ENCODE data around the gene RALGDS.

DNA sequence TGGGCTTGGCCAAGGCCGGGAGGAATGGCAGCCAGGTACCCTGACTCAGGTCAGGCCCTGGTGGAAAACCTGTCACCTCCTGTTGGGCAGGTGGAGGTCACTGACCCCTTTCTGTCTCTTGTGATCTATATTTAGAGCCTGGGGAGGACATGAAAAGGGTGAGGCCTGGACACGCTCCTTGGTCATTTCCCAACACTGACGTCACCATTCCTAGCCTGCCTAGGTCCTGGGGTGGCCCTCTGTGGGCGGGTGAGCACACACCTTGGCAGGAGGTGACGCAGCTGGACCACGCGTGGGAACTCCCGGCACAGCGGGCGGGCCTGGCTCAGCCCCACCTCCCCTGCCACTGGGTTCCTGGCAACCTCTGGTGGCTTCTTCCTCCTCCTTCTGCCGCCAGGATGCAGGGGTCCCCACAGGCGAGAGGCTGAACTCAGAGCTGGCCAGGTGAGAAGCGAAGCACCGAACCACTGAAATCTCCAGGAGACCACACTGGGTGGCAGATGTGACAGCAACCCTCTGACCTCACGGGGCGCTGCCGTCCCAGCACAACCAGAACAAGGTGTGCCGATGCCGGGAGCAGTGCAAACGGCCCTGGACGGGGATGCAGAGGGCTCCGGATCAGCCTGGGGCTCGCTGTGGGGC is 6.4 kb upstream of the RALGDS start:
- TF ChIP-seq, protein P1, sequence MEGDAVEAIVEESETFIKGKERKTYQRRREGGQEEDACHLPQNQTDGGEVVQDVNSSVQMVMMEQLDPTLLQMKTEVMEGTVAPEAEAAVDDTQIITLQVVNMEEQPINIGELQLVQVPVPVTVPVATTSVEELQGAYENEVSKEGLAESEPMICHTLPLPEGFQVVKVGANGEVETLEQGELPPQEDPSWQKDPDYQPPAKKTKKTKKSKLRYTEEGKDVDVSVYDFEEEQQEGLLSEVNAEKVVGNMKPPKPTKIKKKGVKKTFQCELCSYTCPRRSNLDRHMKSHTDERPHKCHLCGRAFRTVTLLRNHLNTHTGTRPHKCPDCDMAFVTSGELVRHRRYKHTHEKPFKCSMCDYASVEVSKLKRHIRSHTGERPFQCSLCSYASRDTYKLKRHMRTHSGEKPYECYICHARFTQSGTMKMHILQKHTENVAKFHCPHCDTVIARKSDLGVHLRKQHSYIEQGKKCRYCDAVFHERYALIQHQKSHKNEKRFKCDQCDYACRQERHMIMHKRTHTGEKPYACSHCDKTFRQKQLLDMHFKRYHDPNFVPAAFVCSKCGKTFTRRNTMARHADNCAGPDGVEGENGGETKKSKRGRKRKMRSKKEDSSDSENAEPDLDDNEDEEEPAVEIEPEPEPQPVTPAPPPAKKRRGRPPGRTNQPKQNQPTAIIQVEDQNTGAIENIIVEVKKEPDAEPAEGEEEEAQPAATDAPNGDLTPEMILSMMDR (conservative IDR thresholded peaks at IDR 0.05; ENCODE audit: low read depth in 2 of 2): no peak; a peak in 1 of 4 replicates
- TF ChIP-seq POLR2AphosphoS5 (IDR thresholded peaks at IDR 0.05; ENCODE audit: low read depth) (no peak), EZH2 (IDR thresholded peaks at IDR 0.05; ENCODE audit: low read depth, unreplicated experiment) (no peak), ZNF114 (CRISPR knock-in tag; IDR thresholded peaks at IDR 0.05) (no peak), JUNB (IDR thresholded peaks at IDR 0.05; ENCODE audit: unreplicated experiment) (no peak), ZNF331 (CRISPR knock-in tag; IDR thresholded peaks at IDR 0.05; ENCODE audit: low read depth) (no peak), EZH2phosphoT487 (IDR thresholded peaks at IDR 0.05; ENCODE audit: unreplicated experiment) (no peak), CREB1 (CRISPR knock-in tag; IDR thresholded peaks at IDR 0.05; ENCODE audit: low read depth) (no peak)
- TF ChIP-seq, protein P2, sequence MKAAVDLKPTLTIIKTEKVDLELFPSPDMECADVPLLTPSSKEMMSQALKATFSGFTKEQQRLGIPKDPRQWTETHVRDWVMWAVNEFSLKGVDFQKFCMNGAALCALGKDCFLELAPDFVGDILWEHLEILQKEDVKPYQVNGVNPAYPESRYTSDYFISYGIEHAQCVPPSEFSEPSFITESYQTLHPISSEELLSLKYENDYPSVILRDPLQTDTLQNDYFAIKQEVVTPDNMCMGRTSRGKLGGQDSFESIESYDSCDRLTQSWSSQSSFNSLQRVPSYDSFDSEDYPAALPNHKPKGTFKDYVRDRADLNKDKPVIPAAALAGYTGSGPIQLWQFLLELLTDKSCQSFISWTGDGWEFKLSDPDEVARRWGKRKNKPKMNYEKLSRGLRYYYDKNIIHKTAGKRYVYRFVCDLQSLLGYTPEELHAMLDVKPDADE (IDR thresholded peaks at IDR 0.05): no peak
- TF ChIP-seq, protein P3, sequence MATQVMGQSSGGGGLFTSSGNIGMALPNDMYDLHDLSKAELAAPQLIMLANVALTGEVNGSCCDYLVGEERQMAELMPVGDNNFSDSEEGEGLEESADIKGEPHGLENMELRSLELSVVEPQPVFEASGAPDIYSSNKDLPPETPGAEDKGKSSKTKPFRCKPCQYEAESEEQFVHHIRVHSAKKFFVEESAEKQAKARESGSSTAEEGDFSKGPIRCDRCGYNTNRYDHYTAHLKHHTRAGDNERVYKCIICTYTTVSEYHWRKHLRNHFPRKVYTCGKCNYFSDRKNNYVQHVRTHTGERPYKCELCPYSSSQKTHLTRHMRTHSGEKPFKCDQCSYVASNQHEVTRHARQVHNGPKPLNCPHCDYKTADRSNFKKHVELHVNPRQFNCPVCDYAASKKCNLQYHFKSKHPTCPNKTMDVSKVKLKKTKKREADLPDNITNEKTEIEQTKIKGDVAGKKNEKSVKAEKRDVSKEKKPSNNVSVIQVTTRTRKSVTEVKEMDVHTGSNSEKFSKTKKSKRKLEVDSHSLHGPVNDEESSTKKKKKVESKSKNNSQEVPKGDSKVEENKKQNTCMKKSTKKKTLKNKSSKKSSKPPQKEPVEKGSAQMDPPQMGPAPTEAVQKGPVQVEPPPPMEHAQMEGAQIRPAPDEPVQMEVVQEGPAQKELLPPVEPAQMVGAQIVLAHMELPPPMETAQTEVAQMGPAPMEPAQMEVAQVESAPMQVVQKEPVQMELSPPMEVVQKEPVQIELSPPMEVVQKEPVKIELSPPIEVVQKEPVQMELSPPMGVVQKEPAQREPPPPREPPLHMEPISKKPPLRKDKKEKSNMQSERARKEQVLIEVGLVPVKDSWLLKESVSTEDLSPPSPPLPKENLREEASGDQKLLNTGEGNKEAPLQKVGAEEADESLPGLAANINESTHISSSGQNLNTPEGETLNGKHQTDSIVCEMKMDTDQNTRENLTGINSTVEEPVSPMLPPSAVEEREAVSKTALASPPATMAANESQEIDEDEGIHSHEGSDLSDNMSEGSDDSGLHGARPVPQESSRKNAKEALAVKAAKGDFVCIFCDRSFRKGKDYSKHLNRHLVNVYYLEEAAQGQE (IDR thresholded peaks at IDR 0.05; ENCODE audit: unreplicated experiment): no peak
